ENCODE results near the gene KLHL17. TPM values are rescaled to one million over a fixed set of nuclear protein-coding genes. Genes with fewer than 3 reads are reported as not detected.

KLHL17 gene
- total and polyA plus RNA-seq, 9 of the 15 experiments (the other 6 are each of a cell fraction or from before 2014, with no cell fraction given), result 0.14 to 84.8 (median 13.0) TPM

DNA sequence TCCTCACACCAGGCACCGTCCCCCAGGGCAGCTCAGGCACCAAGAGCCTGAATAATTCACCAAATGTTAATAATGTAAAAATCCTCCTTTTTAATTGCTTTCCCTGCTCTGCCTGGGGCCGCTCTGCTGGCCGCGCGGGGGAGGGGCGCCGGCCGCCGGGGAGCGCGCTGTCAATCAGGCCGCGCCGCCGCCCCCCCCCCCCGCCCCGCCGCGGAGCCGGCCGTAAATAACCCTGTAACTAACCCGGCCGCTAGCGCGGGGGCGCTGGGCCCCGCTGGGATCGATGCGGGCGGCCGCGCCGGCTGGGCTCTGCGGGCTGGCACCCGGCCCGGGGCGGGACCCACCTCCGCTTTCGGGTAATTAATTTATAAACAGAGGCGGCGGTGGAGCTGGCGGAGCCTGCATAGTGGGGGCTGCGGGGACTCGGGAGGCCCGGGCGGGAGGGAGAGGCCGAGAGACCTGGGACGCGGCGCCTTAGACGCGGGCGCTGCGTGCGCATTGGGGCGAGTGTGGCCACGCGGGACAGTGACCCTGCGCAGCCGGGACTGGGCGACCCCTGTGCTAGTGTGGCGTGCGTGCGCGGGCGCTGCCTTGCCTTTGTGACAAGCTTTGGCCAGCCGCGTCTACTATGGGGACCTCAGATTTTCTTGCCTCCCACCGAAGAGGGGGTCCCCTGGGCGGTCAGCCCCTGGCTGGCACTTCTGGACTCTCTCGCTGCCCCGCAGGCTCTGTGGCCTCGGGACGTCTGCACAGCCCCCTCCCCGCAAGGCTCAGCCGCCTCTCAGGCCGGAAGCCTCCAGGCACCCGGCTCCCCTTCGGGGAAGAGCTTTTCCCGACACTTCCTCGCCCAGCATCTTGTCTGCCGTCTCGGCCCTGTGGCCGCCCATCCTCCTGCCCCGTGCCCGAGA is 20.0 kb upstream of the KLHL17 start (continued):
- TF ChIP-seq, protein P1, sequence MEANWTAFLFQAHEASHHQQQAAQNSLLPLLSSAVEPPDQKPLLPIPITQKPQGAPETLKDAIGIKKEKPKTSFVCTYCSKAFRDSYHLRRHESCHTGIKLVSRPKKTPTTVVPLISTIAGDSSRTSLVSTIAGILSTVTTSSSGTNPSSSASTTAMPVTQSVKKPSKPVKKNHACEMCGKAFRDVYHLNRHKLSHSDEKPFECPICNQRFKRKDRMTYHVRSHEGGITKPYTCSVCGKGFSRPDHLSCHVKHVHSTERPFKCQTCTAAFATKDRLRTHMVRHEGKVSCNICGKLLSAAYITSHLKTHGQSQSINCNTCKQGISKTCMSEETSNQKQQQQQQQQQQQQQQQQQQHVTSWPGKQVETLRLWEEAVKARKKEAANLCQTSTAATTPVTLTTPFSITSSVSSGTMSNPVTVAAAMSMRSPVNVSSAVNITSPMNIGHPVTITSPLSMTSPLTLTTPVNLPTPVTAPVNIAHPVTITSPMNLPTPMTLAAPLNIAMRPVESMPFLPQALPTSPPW (CRISPR knock-in tag; IDR thresholded peaks at IDR 0.05), result peak; percentile 100
- peak; percentile 13; the same call in 1 of the 2 replicates for TF ChIP-seq RBFOX2 (IDR thresholded peaks at IDR 0.05; ENCODE audit: low read depth, low read length)
- peak in 1 of 2 experiments; percentile 39; a peak in 3 of 4 replicates for TF ChIP-seq MAZ (CRISPR knock-in tag; conservative IDR thresholded peaks at IDR 0.05 in 1 of 2, IDR thresholded peaks at IDR 0.05 in 1 of 2)
- TF ChIP-seq, protein P2, sequence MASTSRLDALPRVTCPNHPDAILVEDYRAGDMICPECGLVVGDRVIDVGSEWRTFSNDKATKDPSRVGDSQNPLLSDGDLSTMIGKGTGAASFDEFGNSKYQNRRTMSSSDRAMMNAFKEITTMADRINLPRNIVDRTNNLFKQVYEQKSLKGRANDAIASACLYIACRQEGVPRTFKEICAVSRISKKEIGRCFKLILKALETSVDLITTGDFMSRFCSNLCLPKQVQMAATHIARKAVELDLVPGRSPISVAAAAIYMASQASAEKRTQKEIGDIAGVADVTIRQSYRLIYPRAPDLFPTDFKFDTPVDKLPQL (IDR thresholded peaks at IDR 0.05; ENCODE audit: extremely low read depth, insufficient read length), result no peak
- peak in 1 of 3 experiments; percentile 29 for TF ChIP-seq YY1 (IDR thresholded peaks at IDR 0.05; ENCODE audit: borderline replicate concordance in 1 of 3, control insufficient read depth in 1 of 3, extremely low read depth in 1 of 3, insufficient read depth in 3 of 3, insufficient read length in 1 of 3, insufficient replicate concordance in 2 of 3, low read depth in 1 of 3, low read length in 2 of 3)
- TF ChIP-seq, protein P3, sequence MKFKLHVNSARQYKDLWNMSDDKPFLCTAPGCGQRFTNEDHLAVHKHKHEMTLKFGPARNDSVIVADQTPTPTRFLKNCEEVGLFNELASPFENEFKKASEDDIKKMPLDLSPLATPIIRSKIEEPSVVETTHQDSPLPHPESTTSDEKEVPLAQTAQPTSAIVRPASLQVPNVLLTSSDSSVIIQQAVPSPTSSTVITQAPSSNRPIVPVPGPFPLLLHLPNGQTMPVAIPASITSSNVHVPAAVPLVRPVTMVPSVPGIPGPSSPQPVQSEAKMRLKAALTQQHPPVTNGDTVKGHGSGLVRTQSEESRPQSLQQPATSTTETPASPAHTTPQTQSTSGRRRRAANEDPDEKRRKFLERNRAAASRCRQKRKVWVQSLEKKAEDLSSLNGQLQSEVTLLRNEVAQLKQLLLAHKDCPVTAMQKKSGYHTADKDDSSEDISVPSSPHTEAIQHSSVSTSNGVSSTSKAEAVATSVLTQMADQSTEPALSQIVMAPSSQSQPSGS (CRISPR knock-in tag; IDR thresholded peaks at IDR 0.05), result no peak
- TF ChIP-seq GATAD2B (IDR thresholded peaks at IDR 0.05; ENCODE audit: borderline replicate concordance), result peak; percentile 92
- peak; percentile 85; the same call in 1 of the 2 replicates for TF ChIP-seq ZBTB7A (IDR thresholded peaks at IDR 0.05; ENCODE audit: borderline replicate concordance, control insufficient read depth, low read depth, low read length)
- TF ChIP-seq, protein P4, sequence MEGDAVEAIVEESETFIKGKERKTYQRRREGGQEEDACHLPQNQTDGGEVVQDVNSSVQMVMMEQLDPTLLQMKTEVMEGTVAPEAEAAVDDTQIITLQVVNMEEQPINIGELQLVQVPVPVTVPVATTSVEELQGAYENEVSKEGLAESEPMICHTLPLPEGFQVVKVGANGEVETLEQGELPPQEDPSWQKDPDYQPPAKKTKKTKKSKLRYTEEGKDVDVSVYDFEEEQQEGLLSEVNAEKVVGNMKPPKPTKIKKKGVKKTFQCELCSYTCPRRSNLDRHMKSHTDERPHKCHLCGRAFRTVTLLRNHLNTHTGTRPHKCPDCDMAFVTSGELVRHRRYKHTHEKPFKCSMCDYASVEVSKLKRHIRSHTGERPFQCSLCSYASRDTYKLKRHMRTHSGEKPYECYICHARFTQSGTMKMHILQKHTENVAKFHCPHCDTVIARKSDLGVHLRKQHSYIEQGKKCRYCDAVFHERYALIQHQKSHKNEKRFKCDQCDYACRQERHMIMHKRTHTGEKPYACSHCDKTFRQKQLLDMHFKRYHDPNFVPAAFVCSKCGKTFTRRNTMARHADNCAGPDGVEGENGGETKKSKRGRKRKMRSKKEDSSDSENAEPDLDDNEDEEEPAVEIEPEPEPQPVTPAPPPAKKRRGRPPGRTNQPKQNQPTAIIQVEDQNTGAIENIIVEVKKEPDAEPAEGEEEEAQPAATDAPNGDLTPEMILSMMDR (IDR thresholded peaks at IDR 0.05 in 2 of 3, conservative IDR thresholded peaks at IDR 0.05 in 1 of 3; ENCODE audit: insufficient read depth in 2 of 3, low read depth in 1 of 3, low read length in 3 of 3), result peak in 2 of 3 experiments; percentile 39 to 43; a peak in 3 of 6 replicates
- TF ChIP-seq SMAD4 (CRISPR knock-in tag; conservative IDR thresholded peaks at IDR 0.05), result peak; percentile 88
- peak in 1 of 2 experiments; percentile 68; a peak in 1 of 4 replicates for TF ChIP-seq NONO (IDR thresholded peaks at IDR 0.05; ENCODE audit: low read depth in 2 of 2, low read length in 1 of 2)
- TF ChIP-seq, protein P5, sequence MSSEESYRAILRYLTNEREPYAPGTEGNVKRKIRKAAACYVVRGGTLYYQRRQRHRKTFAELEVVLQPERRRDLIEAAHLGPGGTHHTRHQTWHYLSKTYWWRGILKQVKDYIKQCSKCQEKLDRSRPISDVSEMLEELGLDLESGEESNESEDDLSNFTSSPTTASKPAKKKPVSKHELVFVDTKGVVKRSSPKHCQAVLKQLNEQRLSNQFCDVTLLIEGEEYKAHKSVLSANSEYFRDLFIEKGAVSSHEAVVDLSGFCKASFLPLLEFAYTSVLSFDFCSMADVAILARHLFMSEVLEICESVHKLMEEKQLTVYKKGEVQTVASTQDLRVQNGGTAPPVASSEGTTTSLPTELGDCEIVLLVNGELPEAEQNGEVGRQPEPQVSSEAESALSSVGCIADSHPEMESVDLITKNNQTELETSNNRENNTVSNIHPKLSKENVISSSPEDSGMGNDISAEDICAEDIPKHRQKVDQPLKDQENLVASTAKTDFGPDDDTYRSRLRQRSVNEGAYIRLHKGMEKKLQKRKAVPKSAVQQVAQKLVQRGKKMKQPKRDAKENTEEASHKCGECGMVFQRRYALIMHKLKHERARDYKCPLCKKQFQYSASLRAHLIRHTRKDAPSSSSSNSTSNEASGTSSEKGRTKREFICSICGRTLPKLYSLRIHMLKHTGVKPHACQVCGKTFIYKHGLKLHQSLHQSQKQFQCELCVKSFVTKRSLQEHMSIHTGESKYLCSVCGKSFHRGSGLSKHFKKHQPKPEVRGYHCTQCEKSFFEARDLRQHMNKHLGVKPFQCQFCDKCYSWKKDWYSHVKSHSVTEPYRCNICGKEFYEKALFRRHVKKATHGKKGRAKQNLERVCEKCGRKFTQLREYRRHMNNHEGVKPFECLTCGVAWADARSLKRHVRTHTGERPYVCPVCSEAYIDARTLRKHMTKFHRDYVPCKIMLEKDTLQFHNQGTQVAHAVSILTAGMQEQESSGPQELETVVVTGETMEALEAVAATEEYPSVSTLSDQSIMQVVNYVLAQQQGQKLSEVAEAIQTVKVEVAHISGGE (CRISPR knock-in tag; IDR thresholded peaks at IDR 0.05), result 0 out of 6 replicates have a peak, but pooled peaks of 1 of the 3 experiments have one; percentile 38
- no peak for TF ChIP-seq ASH1L (IDR thresholded peaks at IDR 0.05; ENCODE audit: borderline replicate concordance, low read depth, partially characterized antibody)
